Activated naive CD8-positive, alpha-beta T cell treated with anti-CD3 and anti-CD28 coated beads, Interleukin-2, amount 50 U/mL, for 24 hours (primary cell): ENCODE data around the gene PHETA1.
"Not testable (repeated sequence)": the region's sequence is repeated elsewhere in the genome, so short reads cannot be mapped to it uniquely, and the experiment has no call there.

Source experiments
- ATAC-seq: fragments of 150-1000 bp; cut with Tn5 transposase; one replicate; pipeline ENCODE4 v1.10.0; 2021
- DNase-seq: peaks from one replicate; pipeline ENCODE4 v3.0.0; 2021
- H3K27ac Mint-ChIP-seq: one replicate; pipeline ENCODE4 v1.8.0; 2021; ENCODE audit warnings: mild to moderate bottlenecking, mixed read lengths
- H3K27me3 Mint-ChIP-seq: one replicate; pipeline ENCODE4 v1.8.0; 2021; ENCODE audit warnings: mixed read lengths
- H3K36me3 Mint-ChIP-seq: one replicate; pipeline ENCODE4 v1.8.0; 2021; ENCODE audit warnings: low read depth, mixed read lengths
- H3K4me1 Mint-ChIP-seq: one replicate; pipeline ENCODE4 v1.8.0; 2021; ENCODE audit warnings: mixed read lengths
- H3K4me3 Mint-ChIP-seq: one replicate; pipeline ENCODE4 v1.8.0; 2021; ENCODE audit warnings: mild to moderate bottlenecking, moderate library complexity, mixed read lengths
- H3K9me3 Mint-ChIP-seq: one replicate; pipeline ENCODE4 v1.8.0; 2021; ENCODE audit warnings: mixed read lengths

PHETA1 gene

GRCh38 chr12:111408686-111409402 is 39.9 kb upstream of the PHETA1 start:
- DNase-seq, result no peak
- peaks cover 78% of the 10 kb centered on the region for H3K4me1 Mint-ChIP-seq
- H3K27me3 Mint-ChIP-seq, result no peaks in the 10 kb centered on the region
- H3K9me3 Mint-ChIP-seq, result no peaks in the 10 kb centered on the region
- H3K27ac Mint-ChIP-seq, result peak overlapping the region; percentile 90
- H3K36me3 Mint-ChIP-seq, result peaks cover 30% of the 10 kb centered on the region
- H3K4me3 Mint-ChIP-seq, result peak overlapping the region; percentile 89
- ATAC-seq, result no peak

- Mint-ChIP-seq H3K4me1 (peaks cover 78% of the 10 kb centered on the region), H3K27ac (peak overlapping the region; percentile 90), H3K27me3 (no peaks in the 10 kb centered on the region), H3K9me3 (no peaks in the 10 kb centered on the region), H3K4me3 (peak overlapping the region; percentile 89), H3K36me3 (peaks cover 23% of the 10 kb centered on the region)
- DNase-seq, result no peak
- ATAC-seq, result no peak
Measured at GRCh38 chr12:111408116-111408440, 39.2 kb upstream of the PHETA1 start.

- Mint-ChIP-seq H3K4me1 (peaks cover 78% of the 10 kb centered on the region), H3K27me3 (no peaks in the 10 kb centered on the region), H3K4me3 (peak overlapping the region; percentile 89), H3K36me3 (peaks cover 19% of the 10 kb centered on the region), H3K9me3 (no peaks in the 10 kb centered on the region), H3K27ac (peak overlapping the region; percentile 90)
- DNase-seq (no peak), ATAC-seq (no peak)
Measured at GRCh38 chr12:111407377-111408115, 38.7 kb upstream of the PHETA1 start.

GRCh38 chr12:111406474-111407376 is 37.8 kb upstream of the PHETA1 start:
- Mint-ChIP-seq H3K4me3 (peak overlapping the region; percentile 89), H3K4me1 (peaks cover 70% of the 10 kb centered on the region)
- peak; percentile 1 for ATAC-seq

GRCh38 chr12:111405859-111406473 is 37.1 kb upstream of the PHETA1 start, which contains the start of gene SH2B3:
Gene SH2B3 (plus strand): TSS chr12:111405923. CDS start chr12:111418146, 12,223 bp downstream.
- H3K36me3 Mint-ChIP-seq, result peaks cover 15% of the 10 kb centered on the region

More at GRCh38 chr12:111406474-111407376, 37.8 kb upstream of the PHETA1 start:
- Mint-ChIP-seq H3K9me3 (no peaks in the 10 kb centered on the region), H3K27me3 (no peaks in the 10 kb centered on the region), H3K27ac (peak overlapping the region; percentile 90), H3K36me3 (peaks cover 15% of the 10 kb centered on the region)
- peak; percentile 68 for DNase-seq

GRCh38 chr12:111405149-111405858 is 36.4 kb upstream of the PHETA1 start:
- Mint-ChIP-seq H3K27me3 (no peaks in the 10 kb centered on the region), H3K27ac (peak overlapping the region; percentile 97), H3K36me3 (peaks cover 15% of the 10 kb centered on the region), H3K9me3 (no peaks in the 10 kb centered on the region), H3K4me1 (peaks cover 60% of the 10 kb centered on the region), H3K4me3 (peak overlapping the region; percentile 84)
- DNase-seq, result peak; percentile 100
- peak; percentile 72 for ATAC-seq

More at GRCh38 chr12:111405859-111406473, 37.1 kb upstream of the PHETA1 start, which contains the start of gene SH2B3:
- Mint-ChIP-seq H3K27me3 (no peaks in the 10 kb centered on the region), H3K27ac (peak within 1 kb of the TSS; percentile 97), H3K9me3 (no peaks in the 10 kb centered on the region), H3K4me3 (peak within 1 kb of the TSS; percentile 89), H3K4me1 (peaks cover 62% of the 10 kb centered on the region)
- peak; percentile 4 for ATAC-seq
- DNase-seq, result no peak

- H3K4me1 Mint-ChIP-seq, result peaks cover 62% of the 10 kb centered on the region
- ATAC-seq (peak; percentile 56), DNase-seq (peak; percentile 88)
- H3K36me3 Mint-ChIP-seq, result peaks cover 15% of the 10 kb centered on the region
- peaks cover 4% of the 10 kb centered on the region for H3K9me3 Mint-ChIP-seq
- peak overlapping the region; percentile 84 for H3K4me3 Mint-ChIP-seq
- peak overlapping the region; percentile 97 for H3K27ac Mint-ChIP-seq
- H3K27me3 Mint-ChIP-seq, result no peaks in the 10 kb centered on the region
Measured at GRCh38 chr12:111404362-111405148, 35.7 kb upstream of the PHETA1 start.

GRCh38 chr12:111402490-111402824 is 33.6 kb upstream of the PHETA1 start:
- not testable (repeated sequence) for H3K9me3 Mint-ChIP-seq, DNase-seq, H3K36me3 Mint-ChIP-seq, ATAC-seq, H3K27me3 Mint-ChIP-seq, H3K4me3 Mint-ChIP-seq, H3K27ac Mint-ChIP-seq
- H3K4me1 Mint-ChIP-seq, result peaks cover 60% of the 10 kb centered on the region

GRCh38 chr12:111401167-111401605 is 32.3 kb upstream of the PHETA1 start:
- no peaks in the 10 kb centered on the region for H3K27me3 Mint-ChIP-seq
- H3K36me3 Mint-ChIP-seq, result no peaks in the 10 kb centered on the region
- DNase-seq, result no peak
- H3K9me3 Mint-ChIP-seq, result peaks cover 5% of the 10 kb centered on the region
- no peak overlapping the region for H3K4me3 Mint-ChIP-seq
- H3K27ac Mint-ChIP-seq, result peak overlapping the region; percentile 55
- H3K4me1 Mint-ChIP-seq, result peaks cover 66% of the 10 kb centered on the region
- ATAC-seq, result no peak

- Mint-ChIP-seq H3K4me1 (peaks cover 65% of the 10 kb centered on the region), H3K27ac (peak overlapping the region; percentile 69), H3K4me3 (peak overlapping the region; percentile 2)
- not testable (repeated sequence) for H3K9me3 Mint-ChIP-seq, H3K27me3 Mint-ChIP-seq, H3K36me3 Mint-ChIP-seq, DNase-seq, ATAC-seq
Measured at GRCh38 chr12:111399741-111400404, 31.0 kb upstream of the PHETA1 start.

- H3K9me3 Mint-ChIP-seq, result peaks cover 5% of the 10 kb centered on the region
- no peak overlapping the region for H3K4me3 Mint-ChIP-seq
Measured at GRCh38 chr12:111398530-111398929, 29.6 kb upstream of the PHETA1 start.

GRCh38 chr12:111396726-111397445 is 28.0 kb upstream of the PHETA1 start:
- Mint-ChIP-seq H3K4me1 (peaks cover 42% of the 10 kb centered on the region), H3K4me3 (peak overlapping the region; percentile 75), H3K27me3 (no peaks in the 10 kb centered on the region), H3K9me3 (peaks cover 5% of the 10 kb centered on the region), H3K27ac (peak overlapping the region; percentile 83), H3K36me3 (no peaks in the 10 kb centered on the region)
- ATAC-seq, result peak; percentile 79
- peak; percentile 93 for DNase-seq

More at GRCh38 chr12:111398530-111398929, 29.6 kb upstream of the PHETA1 start:
- peaks cover 52% of the 10 kb centered on the region for H3K4me1 Mint-ChIP-seq
- ATAC-seq (no peak), DNase-seq (no peak)
- H3K27ac Mint-ChIP-seq, result no peak overlapping the region
- no peaks in the 10 kb centered on the region for H3K27me3 Mint-ChIP-seq
- no peaks in the 10 kb centered on the region for H3K36me3 Mint-ChIP-seq
